ENCODE results near the gene LAMA2.

DNA sequence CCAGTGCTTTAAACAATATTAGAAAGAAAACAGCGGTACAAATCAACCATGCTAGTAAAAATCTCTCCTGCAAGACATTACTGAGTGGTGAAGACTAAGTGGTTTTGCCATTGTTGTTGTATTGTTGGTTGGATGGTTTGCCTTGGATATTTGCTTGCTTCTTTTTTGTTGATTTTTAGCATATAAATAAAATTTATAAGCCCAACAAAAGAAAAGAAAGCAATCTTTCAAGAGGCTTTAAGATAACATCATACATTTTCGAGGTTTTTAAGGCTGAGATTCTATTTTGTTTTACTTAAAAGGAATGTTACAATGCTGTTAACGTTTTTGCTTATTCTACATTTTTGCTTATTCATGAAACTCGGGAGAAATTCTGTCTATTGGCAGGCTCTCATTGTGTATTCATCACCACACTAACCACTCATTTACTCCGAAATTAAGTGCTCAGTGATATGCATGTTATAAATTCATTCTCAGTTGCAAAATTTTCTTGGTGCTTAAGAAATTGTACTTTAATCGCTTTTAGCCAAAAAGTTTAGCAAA lies 139.1 kb downstream of the LAMA2 start:
- TF ChIP-seq TAF1 (IDR thresholded peaks at IDR 0.05; ENCODE audit: low read depth) (no peak), EP300 (IDR thresholded peaks at IDR 0.05; ENCODE audit: borderline replicate concordance) (no peak), NFIC (IDR thresholded peaks at IDR 0.05) (no peak), FOXM1 (IDR thresholded peaks at IDR 0.05; ENCODE audit: borderline replicate concordance, low read depth) (no peak), RAD21 (IDR thresholded peaks at IDR 0.05; ENCODE audit: low read depth) (no peak), ZBTB7A (IDR thresholded peaks at IDR 0.05; ENCODE audit: low read depth) (no peak), TEAD4 (IDR thresholded peaks at IDR 0.05) (no peak), YY1 (IDR thresholded peaks at IDR 0.05; ENCODE audit: low read depth) (no peak), CREB1 (IDR thresholded peaks at IDR 0.05; ENCODE audit: low read depth) (no peak)
- TF ChIP-seq, protein P1, sequence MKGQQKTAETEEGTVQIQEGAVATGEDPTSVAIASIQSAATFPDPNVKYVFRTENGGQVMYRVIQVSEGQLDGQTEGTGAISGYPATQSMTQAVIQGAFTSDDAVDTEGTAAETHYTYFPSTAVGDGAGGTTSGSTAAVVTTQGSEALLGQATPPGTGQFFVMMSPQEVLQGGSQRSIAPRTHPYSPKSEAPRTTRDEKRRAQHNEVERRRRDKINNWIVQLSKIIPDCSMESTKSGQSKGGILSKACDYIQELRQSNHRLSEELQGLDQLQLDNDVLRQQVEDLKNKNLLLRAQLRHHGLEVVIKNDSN (IDR thresholded peaks at IDR 0.05): no peak
- TF ChIP-seq, protein P2, sequence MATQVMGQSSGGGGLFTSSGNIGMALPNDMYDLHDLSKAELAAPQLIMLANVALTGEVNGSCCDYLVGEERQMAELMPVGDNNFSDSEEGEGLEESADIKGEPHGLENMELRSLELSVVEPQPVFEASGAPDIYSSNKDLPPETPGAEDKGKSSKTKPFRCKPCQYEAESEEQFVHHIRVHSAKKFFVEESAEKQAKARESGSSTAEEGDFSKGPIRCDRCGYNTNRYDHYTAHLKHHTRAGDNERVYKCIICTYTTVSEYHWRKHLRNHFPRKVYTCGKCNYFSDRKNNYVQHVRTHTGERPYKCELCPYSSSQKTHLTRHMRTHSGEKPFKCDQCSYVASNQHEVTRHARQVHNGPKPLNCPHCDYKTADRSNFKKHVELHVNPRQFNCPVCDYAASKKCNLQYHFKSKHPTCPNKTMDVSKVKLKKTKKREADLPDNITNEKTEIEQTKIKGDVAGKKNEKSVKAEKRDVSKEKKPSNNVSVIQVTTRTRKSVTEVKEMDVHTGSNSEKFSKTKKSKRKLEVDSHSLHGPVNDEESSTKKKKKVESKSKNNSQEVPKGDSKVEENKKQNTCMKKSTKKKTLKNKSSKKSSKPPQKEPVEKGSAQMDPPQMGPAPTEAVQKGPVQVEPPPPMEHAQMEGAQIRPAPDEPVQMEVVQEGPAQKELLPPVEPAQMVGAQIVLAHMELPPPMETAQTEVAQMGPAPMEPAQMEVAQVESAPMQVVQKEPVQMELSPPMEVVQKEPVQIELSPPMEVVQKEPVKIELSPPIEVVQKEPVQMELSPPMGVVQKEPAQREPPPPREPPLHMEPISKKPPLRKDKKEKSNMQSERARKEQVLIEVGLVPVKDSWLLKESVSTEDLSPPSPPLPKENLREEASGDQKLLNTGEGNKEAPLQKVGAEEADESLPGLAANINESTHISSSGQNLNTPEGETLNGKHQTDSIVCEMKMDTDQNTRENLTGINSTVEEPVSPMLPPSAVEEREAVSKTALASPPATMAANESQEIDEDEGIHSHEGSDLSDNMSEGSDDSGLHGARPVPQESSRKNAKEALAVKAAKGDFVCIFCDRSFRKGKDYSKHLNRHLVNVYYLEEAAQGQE (IDR thresholded peaks at IDR 0.05; ENCODE audit: low read depth): no peak
